Pons (tissue), 1 donor: ENCODE results near the gene CHN1.

ENCODE experiments used
- DNase-seq: peaks from one replicate; pipeline ENCODE4 v3.0.0-alpha.2; 2016; ENCODE audit warnings: low spot score

Gene CHN1

DNA sequence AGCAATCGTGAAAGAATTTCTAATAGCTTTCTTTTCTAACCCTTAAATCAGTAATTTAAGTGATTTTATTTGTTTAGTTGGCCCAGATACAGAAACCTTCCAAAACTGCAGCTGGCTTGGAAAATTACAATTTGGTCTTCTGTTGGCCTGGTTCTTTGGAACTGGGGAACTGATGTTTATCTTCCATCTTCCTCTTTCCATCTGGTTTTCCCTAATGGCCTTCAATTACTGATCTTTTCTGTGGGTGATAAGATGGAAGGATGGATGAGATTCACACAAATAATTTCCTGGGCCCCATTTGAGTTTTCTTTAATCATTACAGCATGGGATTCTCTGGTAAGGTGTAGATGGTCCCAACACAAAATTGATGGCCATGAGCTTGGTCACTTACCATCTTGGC lies 134.4 kb downstream of the CHN1 start:
- no peak for DNase-seq

GRCh38 chr2:174868878-174869277 lies 136.3 kb downstream of the CHN1 start:
- no peak for DNase-seq

DNA sequence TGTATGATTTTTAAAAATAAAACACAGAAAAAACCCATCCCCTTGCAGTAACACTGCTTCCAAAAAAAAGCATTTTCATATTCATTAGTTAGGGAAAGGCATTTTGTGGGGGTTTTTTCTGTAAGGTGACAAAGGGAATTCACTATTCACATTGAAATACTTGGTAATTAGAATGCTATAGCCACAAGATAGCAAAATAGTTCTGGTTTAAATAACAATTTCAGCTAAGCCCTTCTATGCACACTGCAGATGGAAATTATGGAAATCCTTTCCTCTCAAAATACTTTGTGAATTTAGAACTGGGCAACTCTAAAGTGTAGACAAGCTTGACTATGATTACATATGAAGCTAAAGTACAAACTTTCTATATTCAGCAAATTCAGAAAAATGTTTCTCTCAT lies 138.8 kb downstream of the CHN1 start:
- no peak for DNase-seq

DNA sequence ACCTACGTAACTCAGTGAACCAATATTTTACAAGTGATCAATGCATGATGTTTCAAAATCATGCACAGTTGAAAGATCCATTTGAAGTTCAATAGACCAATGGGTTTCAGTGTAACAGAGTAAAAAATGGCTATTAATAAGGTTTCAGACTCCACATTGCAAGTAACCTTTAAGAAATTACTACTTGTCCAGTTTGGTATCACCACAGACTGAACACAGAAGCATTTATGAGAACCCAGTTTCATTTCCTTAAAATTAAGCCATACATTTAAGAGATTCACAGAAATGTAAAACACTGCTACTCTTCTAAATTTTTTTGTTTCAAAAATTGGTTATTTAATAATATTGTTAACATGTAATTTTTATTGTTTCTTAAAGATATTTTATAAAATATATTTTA lies 142.0 kb downstream of the CHN1 start:
- no peak for DNase-seq

DNA sequence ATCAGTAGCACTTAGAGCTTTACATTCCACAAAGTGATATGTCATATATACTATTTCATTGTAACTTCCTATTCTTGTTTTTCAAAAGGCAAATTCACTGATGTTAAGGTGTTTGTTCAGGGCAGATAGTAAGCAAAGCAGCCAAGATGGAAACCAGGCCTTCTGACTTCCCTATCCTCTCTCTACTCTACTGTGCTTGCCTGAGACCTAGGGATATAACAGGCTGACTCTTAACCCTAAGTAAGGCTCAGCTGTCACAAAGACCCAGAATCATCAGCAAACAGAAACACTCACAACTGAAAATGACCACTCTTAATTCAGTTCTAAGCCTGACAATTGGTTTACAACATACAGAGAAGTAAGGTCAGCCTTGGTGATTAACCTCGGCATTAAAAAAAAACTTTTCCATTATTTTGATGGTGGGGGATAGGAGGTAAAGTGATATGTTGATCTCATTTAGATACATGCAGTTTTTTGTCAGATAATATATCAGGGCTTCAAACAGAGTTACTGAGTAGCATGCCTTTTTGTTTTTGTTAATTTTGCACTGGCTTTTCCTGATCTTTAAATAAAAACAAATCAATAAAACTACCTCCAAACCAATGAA lies 145.5 kb downstream of the CHN1 start:
- no peak for DNase-seq

- no peak for DNase-seq
These were observed 146.4 kb downstream of the CHN1 start for GRCh38 chr2:174858745-174859144.

GRCh38 chr2:174856447-174856846 lies 148.7 kb downstream of the CHN1 start:
- no peak for DNase-seq

DNA sequence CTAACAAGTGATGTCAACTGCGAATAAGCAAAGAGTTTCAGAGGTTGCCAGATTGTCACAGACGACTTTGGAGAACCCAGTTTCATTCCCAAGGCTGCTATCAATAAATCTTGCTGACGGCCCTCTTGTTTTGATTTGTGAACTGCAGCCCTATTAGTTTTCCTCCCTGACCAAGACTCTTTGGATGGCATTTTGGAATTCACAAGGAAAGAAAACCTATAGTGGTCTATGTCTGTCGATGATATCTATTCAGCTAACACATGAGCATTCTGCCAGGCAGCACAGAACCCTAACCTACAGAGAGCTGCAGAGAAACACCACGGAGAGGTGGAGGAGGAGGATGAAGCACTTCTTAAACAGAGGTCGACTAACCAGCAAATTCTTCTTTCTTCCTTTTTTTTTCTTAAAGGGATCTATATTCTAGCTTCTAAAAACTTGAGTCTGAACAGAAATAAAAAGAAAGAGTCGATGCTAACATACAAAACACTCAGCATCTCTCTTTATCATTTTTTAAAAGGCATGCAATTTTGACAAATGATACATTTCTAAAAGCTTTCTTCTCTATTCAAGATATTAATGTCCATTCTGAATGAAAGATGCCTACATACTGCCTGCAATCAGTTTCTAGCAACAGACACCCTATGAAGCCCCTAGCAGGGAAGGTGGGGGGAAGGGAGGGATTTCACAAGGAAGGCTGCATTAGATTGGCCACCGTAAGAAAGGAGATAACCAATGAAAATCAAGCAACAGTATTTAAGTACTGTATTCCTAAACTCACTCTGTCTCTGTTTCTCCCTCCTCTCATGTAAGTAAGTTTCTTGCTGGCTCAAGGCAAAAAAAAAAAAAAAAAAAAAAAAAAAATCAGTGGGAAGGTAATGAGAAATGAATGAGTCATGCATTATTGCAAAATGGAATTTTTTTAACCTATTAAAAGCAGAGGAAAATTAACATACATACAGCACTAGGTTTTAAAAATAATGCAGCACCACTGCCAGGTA lies 157.9 kb downstream of the CHN1 start:
- DNase-seq, result peak; percentile 62

DNA sequence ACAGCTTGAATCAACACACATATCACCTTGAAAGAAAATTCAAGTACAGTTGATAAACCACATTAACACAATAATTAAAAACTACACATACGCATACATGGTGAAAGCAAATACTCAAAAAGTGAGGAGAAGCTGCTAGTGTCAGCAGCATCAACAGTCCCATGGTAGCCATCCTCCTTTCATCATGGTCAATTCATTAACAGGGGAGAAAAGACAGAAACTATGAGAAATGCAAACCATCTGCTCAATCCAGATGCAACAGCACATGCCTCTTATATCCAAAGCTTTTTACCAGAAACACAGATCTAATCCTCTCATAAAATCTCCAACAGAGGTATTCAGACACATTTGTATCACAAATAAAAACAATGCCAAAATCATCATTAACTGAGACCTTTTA lies 159.0 kb downstream of the CHN1 start:
- no peak for DNase-seq

DNA sequence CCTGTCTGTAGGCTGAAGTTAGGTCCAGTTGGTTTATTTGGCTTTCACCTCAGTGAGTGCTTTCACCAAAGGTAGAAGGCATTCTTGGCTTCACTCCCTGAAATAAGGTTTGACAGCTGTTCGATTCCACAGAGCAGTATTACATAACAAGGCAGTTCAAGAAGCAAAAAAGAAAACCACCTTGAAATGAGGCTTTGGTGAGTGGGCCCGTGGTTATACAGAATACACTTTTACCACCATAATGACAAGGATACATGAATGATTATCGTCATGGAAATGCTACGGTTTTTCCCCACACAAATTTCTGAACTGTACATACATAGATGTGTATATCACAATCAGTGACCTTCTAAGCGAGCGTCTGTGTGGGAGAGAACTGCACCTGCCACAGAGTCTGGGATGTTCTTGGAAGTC lies 160.9 kb downstream of the CHN1 start:
- no peak for DNase-seq

- DNase-seq, result no peak
These were observed 162.7 kb downstream of the CHN1 start for GRCh38 chr2:174842496-174842895.

- no peak for DNase-seq
These were observed 163.2 kb downstream of the CHN1 start for GRCh38 chr2:174841936-174842335.

DNA sequence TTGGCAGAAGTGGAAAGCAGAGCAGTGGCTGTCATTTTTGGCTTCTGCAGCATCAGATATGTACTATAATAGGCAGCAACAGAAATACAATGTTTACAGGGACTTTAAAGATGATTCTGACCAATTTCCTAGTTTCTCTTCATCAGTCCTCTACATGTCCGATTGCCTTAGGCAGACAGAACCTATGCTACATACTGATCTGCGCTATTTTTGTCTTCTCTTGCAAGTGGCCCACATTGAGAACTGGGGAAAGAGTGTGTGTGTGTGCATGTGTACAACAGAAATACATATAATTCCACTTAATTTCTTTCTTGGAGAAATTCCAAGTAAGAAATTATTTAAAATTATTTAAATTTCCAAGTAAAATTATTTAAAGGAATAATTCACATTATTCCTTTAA lies 163.8 kb downstream of the CHN1 start:
- DNase-seq, result no peak

- no peak for DNase-seq
These were observed 164.7 kb downstream of the CHN1 start for GRCh38 chr2:174840436-174840835.

DNA sequence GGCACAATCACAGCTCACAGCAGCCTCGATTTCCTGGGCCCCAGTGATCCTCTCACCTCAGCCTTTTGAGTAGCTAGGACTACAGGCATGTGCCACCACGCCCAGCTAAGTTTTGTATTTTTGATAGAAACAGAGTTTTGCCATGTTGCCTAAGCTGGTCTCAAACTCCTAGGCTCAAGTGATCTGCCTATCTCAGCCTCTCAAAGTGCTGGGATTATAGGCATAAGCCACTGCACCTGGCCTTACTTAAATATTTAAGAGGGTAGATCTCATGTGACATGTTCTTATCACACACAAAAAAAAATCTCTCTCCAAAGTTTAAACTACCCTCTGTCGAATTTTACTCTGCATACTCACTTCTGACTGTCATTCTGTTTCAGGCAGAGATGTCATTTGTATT lies 165.5 kb downstream of the CHN1 start:
- DNase-seq, result no peak

- DNase-seq, result no peak
These were observed 168.2 kb downstream of the CHN1 start for GRCh38 chr2:174836995-174837390.

- no peak for DNase-seq
These were observed 168.7 kb downstream of the CHN1 start for GRCh38 chr2:174836377-174836994.

- no peak for DNase-seq
These were observed 169.4 kb downstream of the CHN1 start for GRCh38 chr2:174835797-174836255.

- DNase-seq, result no peak
These were observed 171.4 kb downstream of the CHN1 start for GRCh38 chr2:174833737-174834136.

DNA sequence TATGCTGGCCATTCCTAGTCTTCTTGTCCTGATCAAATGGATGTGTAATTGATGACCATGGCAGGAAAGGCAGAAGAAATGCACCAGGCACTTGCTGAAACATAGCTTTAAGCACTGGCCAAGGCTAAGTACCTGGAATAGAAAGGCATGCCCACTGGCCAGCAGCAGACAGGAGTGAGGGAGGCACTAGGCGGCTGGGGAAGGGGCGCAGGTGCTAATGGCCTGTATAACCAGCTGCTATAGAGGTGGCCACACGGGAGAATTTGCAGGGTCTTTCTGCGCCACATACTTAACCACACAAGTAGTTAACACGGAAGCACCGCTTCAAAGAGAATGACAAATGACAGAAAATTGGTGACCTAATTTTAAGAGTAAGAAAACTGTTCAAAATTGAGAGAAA lies 174.6 kb downstream of the CHN1 start:
- no peak for DNase-seq

DNA sequence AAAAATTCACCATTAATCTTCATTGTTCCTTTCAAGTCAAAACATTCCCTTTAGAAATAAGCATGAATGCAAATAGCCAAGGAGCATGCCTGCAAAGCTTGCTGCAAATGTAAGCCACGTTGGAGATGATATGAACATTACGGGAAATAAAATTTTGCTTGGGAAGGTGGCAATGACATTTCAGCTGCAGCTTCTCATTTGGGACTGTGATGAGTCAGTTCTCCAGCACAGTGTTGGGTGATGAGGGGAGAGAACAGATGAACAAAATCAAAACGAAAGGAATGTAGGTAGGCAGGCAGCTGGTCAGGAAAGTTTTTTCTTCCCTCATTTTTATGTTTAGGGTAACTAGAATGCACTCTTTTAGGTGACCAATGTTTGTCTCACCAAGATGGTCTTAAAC lies 175.6 kb downstream of the CHN1 start:
- DNase-seq, result no peak

DNA sequence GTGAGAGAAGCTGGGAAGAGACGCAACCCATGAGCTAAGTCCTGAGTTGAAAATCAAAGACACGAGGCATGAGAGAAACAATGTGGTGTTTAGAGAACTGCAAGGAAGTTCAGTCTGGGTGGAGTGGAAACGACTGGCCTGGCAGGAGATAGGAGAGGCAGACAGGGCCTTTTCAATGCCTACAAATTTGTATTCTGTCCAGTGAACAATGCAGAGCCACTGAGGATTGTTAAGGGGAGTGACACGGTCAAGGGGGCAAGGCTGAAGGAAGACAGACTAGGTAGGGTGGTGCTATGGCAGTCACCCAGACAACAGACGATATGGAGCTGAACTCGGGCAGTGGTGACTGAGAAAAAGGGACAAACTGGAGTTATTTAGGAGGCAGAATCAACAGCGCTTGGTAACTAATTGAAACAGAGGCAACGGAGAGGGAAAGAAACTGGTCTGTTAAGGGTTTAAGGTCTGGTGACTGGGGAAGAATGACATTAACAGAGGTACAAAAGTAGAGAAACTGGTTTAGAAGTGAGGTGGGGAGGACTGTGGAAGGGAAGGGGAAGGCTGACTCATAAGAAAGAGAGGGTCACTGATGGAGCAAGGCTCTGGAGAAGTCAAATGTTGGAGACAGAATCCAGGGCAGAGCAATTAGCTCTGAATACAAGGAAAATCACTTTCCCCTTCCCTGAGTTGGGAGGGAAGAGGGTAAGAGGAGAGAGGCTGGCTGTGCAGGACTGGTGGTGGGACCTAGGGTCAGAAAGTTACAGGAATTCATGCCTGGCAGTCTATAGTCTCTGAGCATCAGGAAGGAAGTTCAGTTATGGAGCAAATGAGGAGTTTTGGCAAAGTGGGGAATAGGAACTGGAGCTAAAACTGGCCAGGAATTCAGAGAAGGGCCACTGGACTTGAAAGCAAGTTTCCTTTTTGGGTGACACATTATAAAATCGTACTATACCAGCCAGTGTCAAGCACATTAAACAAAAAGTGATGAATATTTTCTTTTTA lies 177.5 kb downstream of the CHN1 start:
- DNase-seq, result no peak
